ENCODE data around the gene CLCNKA. TPM values are rescaled to one million over a fixed set of nuclear protein-coding genes. Genes with fewer than 3 reads are reported as not detected.

CLCNKA gene
- total and polyA plus RNA-seq, 7 experiments from 2014 or later: not detected

DNA sequence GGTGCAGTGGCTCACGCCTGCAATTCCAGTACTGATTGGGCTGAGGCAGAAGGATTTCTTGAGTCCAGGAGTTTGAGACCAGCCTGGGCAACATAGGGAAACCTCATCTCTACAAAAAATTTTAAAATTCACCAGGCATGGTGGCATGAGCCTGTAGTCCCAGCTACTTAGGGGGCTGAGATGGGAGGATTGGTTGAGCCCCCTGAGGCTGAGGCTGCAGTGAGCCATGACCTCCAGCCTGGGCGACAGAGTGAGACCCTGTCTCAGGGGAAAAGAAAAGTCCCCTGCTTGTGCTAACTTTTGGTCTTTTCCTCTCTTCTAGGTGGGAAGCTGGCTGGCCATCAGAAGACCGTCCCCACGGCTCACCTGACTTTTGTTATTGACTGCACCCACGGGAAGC, 16.2 kb upstream of the CLCNKA start:
- H3K9me3 ChIP-seq (ENCODE audit: control insufficient read depth in 2 of 3, low read length in 3 of 3): no peaks in the 10 kb centered on the region
- H3K36me3 ChIP-seq (ENCODE audit: control insufficient read depth in 2 of 3, insufficient read depth in 3 of 3, low read length in 3 of 3): no peaks in the 10 kb centered on the region
- Mint-ChIP-seq H3K27ac (no peak overlapping the region), H3K4me3 (no peak overlapping the region), H3K9me3 (no peaks in the 10 kb centered on the region), H3K27me3 (peaks cover 0 to 6% (median 0%) of the 10 kb centered on the region in 5 donors), H3K4me1 (peaks cover 0 to 13% (median 0%) of the 10 kb centered on the region in 7 donors), H3K36me3 (no peaks in the 10 kb centered on the region)
- H3K27ac ChIP-seq (ENCODE audit: low read depth, low read length): no peak overlapping the region
- H3K4me1 ChIP-seq (ENCODE audit: control insufficient read depth in 2 of 2, insufficient read depth in 2 of 2, low read length in 2 of 2): no peaks in the 10 kb centered on the region
- DNase-seq (no peak), ATAC-seq (no peak)
- ChIA-PET CTCF (no interaction called here), POLR2A (no interaction called here)
- no peaks in the 10 kb centered on the region for H3K27me3 ChIP-seq (ENCODE audit: control insufficient read depth in 2 of 2, insufficient read depth in 2 of 2, low read length in 2 of 2)
- H3K4me3 ChIP-seq (ENCODE audit: low read length): no peak overlapping the region
- intact Hi-C loops (cut with micrococcal nuclease): loop anchor here (5.0 kb wide), 2 partner anchors 213 to 237 kb away; no protein-coding TSS in a partner anchor

DNA sequence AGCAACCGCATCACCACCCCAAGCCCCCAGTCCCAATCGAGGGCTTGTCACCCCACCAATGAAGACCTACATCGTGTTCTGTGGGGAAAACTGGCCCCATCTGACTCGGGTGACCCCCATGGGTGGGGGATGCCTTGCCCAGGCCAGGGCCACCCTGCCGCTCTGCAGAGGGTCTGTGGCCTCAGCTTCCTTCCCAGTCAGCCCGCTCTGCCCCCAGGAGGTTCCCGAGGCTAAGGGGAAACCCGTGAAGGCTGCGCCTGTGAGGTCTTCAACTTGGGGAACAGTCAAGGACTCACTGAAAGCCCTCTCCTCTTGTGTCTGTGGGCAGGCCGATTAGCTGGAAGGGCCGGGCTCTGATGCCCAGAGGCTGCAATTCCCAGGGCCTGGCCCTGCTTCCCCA, 15.8 kb upstream of the CLCNKA start:
- H3K27ac Mint-ChIP-seq: no peak overlapping the region
- peaks cover 0 to 8% (median 0%) of the 10 kb centered on the region in 5 donors for H3K27me3 Mint-ChIP-seq
- no peaks in the 10 kb centered on the region for H3K36me3 ChIP-seq (ENCODE audit: control insufficient read depth in 2 of 3, insufficient read depth in 3 of 3, low read length in 3 of 3)
- no peaks in the 10 kb centered on the region for H3K27me3 ChIP-seq (ENCODE audit: control insufficient read depth in 2 of 2, insufficient read depth in 2 of 2, low read length in 2 of 2)
- H3K4me3 ChIP-seq (ENCODE audit: low read length): no peak overlapping the region
- no peaks in the 10 kb centered on the region for H3K9me3 ChIP-seq (ENCODE audit: control insufficient read depth in 2 of 3, low read length in 3 of 3)
- H3K4me1 ChIP-seq (ENCODE audit: control insufficient read depth in 2 of 2, insufficient read depth in 2 of 2, low read length in 2 of 2): no peaks in the 10 kb centered on the region
- ChIA-PET CTCF (no interaction called here), POLR2A (no interaction called here)
- ATAC-seq: no peak
- no peak overlapping the region for H3K27ac ChIP-seq (ENCODE audit: low read depth, low read length)
- no peaks in the 10 kb centered on the region for H3K9me3 Mint-ChIP-seq
- H3K4me1 Mint-ChIP-seq: peaks cover 0 to 13% (median 0%) of the 10 kb centered on the region in 7 donors
- no peak overlapping the region for H3K4me3 Mint-ChIP-seq
- H3K36me3 Mint-ChIP-seq: no peaks in the 10 kb centered on the region
- intact Hi-C loops (cut with micrococcal nuclease): loop anchor here (5.0 kb wide), 2 partner anchors 214 to 236 kb away; no protein-coding TSS in a partner anchor
- no peak for DNase-seq

GRCh38 chr1:16006552-16007485, 15.0 kb upstream of the CLCNKA start:
- ATAC-seq (peak; percentile 36), DNase-seq (no peak)
- peaks cover 0 to 9% (median 0%) of the 10 kb centered on the region in 5 donors for H3K27me3 Mint-ChIP-seq
- intact Hi-C loops (cut with micrococcal nuclease): loop anchor here (5.0 kb wide), 2 partner anchors 215 to 235 kb away; no protein-coding TSS in a partner anchor
- H3K9me3 Mint-ChIP-seq: no peaks in the 10 kb centered on the region
- Histone ChIP-seq H3K4me3 (ENCODE audit: low read length) (no peak overlapping the region), H3K36me3 (ENCODE audit: control insufficient read depth in 2 of 3, insufficient read depth in 3 of 3, low read length in 3 of 3) (no peaks in the 10 kb centered on the region), H3K4me1 (ENCODE audit: control insufficient read depth in 2 of 2, insufficient read depth in 2 of 2, low read length in 2 of 2) (no peaks in the 10 kb centered on the region), H3K27me3 (ENCODE audit: control insufficient read depth in 2 of 2, insufficient read depth in 2 of 2, low read length in 2 of 2) (no peaks in the 10 kb centered on the region), H3K9me3 (ENCODE audit: control insufficient read depth in 2 of 3, low read length in 3 of 3) (no peaks in the 10 kb centered on the region), H3K27ac (ENCODE audit: low read depth, low read length) (no peak overlapping the region)
- no peaks in the 10 kb centered on the region for H3K36me3 Mint-ChIP-seq
- no peak overlapping the region for H3K4me3 Mint-ChIP-seq
- CTCF ChIA-PET: interaction anchor here (1.1 to 1.8 kb wide), 3 partner anchors 31 to 49 kb away, joined by 3 to 5 read pairs (median 4); partner anchors contain the start of gene ZBTB17
- POLR2A ChIA-PET: interaction anchor here (0.6 kb wide), 1 partner anchor 8 kb away, joined by 3 read pairs; no protein-coding TSS in a partner anchor
- peak overlapping the region in 1 of 9 donors; percentile 34 for H3K27ac Mint-ChIP-seq
- H3K4me1 Mint-ChIP-seq: peaks cover 0 to 13% (median 0%) of the 10 kb centered on the region in 7 donors

GRCh38 chr1:16007671-16008341, 14.0 kb upstream of the CLCNKA start:
- peaks cover 0 to 6% of the 10 kb centered on the region in 2 donors for H3K4me1 ChIP-seq (ENCODE audit: control insufficient read depth in 2 of 2, insufficient read depth in 2 of 2, low read length in 2 of 2)
- no peak overlapping the region for H3K4me3 ChIP-seq (ENCODE audit: low read length)
- DNase-seq (no peak), ATAC-seq (no peak)
- no peaks in the 10 kb centered on the region for H3K9me3 Mint-ChIP-seq
- H3K4me1 Mint-ChIP-seq: peaks cover 0 to 19% (median 5%) of the 10 kb centered on the region in 7 donors
- H3K27me3 Mint-ChIP-seq: peaks cover 0 to 17% (median 0%) of the 10 kb centered on the region in 5 donors
- H3K27ac ChIP-seq (ENCODE audit: low read depth, low read length): no peak overlapping the region
- H3K27ac Mint-ChIP-seq: no peak overlapping the region
- H3K27me3 ChIP-seq (ENCODE audit: control insufficient read depth in 2 of 2, insufficient read depth in 2 of 2, low read length in 2 of 2): no peaks in the 10 kb centered on the region
- H3K4me3 Mint-ChIP-seq: no peak overlapping the region
- no peaks in the 10 kb centered on the region for H3K36me3 Mint-ChIP-seq
- ChIA-PET POLR2A (interaction anchor here (0.6 to 0.7 kb wide), 2 partner anchors 9 to 35 kb away, joined by 3 read pairs; no protein-coding TSS in a partner anchor), CTCF (interaction anchor here (1.1 to 1.8 kb wide), 3 partner anchors 32 to 49 kb away, joined by 3 to 5 read pairs (median 4); partner anchors contain the start of gene ZBTB17)
- H3K9me3 ChIP-seq (ENCODE audit: control insufficient read depth in 2 of 3, low read length in 3 of 3): no peaks in the 10 kb centered on the region
- H3K36me3 ChIP-seq (ENCODE audit: control insufficient read depth in 2 of 3, insufficient read depth in 3 of 3, low read length in 3 of 3): no peaks in the 10 kb centered on the region
- intact Hi-C loops (cut with micrococcal nuclease): loop anchor here (5.0 kb wide), 2 partner anchors 216 to 234 kb away; no protein-coding TSS in a partner anchor

- POLR2A ChIA-PET: no interaction called here
- Histone ChIP-seq H3K27ac (ENCODE audit: low read depth, low read length) (no peak overlapping the region), H3K36me3 (ENCODE audit: control insufficient read depth in 2 of 3, insufficient read depth in 3 of 3, low read length in 3 of 3) (no peaks in the 10 kb centered on the region), H3K4me3 (ENCODE audit: low read length) (no peak overlapping the region), H3K9me3 (ENCODE audit: control insufficient read depth in 2 of 3, low read length in 3 of 3) (no peaks in the 10 kb centered on the region), H3K4me1 (ENCODE audit: control insufficient read depth in 2 of 2, insufficient read depth in 2 of 2, low read length in 2 of 2) (peaks cover 0 to 6% of the 10 kb centered on the region in 2 donors), H3K27me3 (ENCODE audit: control insufficient read depth in 2 of 2, insufficient read depth in 2 of 2, low read length in 2 of 2) (no peaks in the 10 kb centered on the region)
- no peaks in the 10 kb centered on the region for H3K9me3 Mint-ChIP-seq
- CTCF ChIA-PET: interaction anchor here (1.0 to 2.2 kb wide), 5 partner anchors 37 to 354 kb away, joined by 3 to 10 read pairs (median 3); no protein-coding TSS in a partner anchor
- peak; percentile 73 for ATAC-seq
- intact Hi-C loops (cut with micrococcal nuclease): loop anchor here (1.0 to 5.0 kb wide), 6 partner anchors 47 to 354 kb away; no protein-coding TSS in a partner anchor
- H3K36me3 Mint-ChIP-seq: no peaks in the 10 kb centered on the region
- H3K4me3 Mint-ChIP-seq: no peak overlapping the region
- peaks cover 0 to 21% (median 5%) of the 10 kb centered on the region in 7 donors for H3K4me1 Mint-ChIP-seq
- no peak overlapping the region for H3K27ac Mint-ChIP-seq
- DNase-seq: peak; percentile 33 to 74 (median 54)
- peaks cover 0 to 17% (median 0%) of the 10 kb centered on the region in 5 donors for H3K27me3 Mint-ChIP-seq
Measured at GRCh38 chr1:16009030-16009460, 12.8 kb upstream of the CLCNKA start.

- no peaks in the 10 kb centered on the region for H3K9me3 Mint-ChIP-seq
Measured at GRCh38 chr1:16009678-16010077, 12.2 kb upstream of the CLCNKA start.

More at GRCh38 chr1:16009678-16010077, 12.2 kb upstream of the CLCNKA start:
- Histone ChIP-seq H3K9me3 (ENCODE audit: control insufficient read depth in 2 of 3, low read length in 3 of 3) (no peaks in the 10 kb centered on the region), H3K4me1 (ENCODE audit: control insufficient read depth in 2 of 2, insufficient read depth in 2 of 2, low read length in 2 of 2) (peaks cover 0 to 6% of the 10 kb centered on the region in 2 donors), H3K27me3 (ENCODE audit: control insufficient read depth in 2 of 2, insufficient read depth in 2 of 2, low read length in 2 of 2) (no peaks in the 10 kb centered on the region), H3K4me3 (ENCODE audit: low read length) (no peak overlapping the region), H3K36me3 (ENCODE audit: control insufficient read depth in 2 of 3, insufficient read depth in 3 of 3, low read length in 3 of 3) (no peaks in the 10 kb centered on the region), H3K27ac (ENCODE audit: low read depth, low read length) (no peak overlapping the region)
- Mint-ChIP-seq H3K36me3 (no peaks in the 10 kb centered on the region), H3K4me1 (peaks cover 0 to 21% (median 5%) of the 10 kb centered on the region in 7 donors), H3K27ac (no peak overlapping the region), H3K4me3 (no peak overlapping the region), H3K27me3 (peaks cover 0 to 17% (median 0%) of the 10 kb centered on the region in 5 donors)
- ChIA-PET POLR2A (no interaction called here), CTCF (interaction anchor here (1.0 to 2.2 kb wide), 6 partner anchors 36 to 353 kb away, joined by 3 to 10 read pairs (median 4); no protein-coding TSS in a partner anchor)
- ATAC-seq (no peak), DNase-seq (no peak)
- intact Hi-C loops (cut with micrococcal nuclease): loop anchor here (1.0 to 5.0 kb wide), 6 partner anchors 47 to 354 kb away; no protein-coding TSS in a partner anchor
